HPDE6-E6E7 (cell line): Measurements from ENCODE around the gene NTHL1.

ENCODE experiments used
- DNase-seq: peaks from one replicate; pipeline ENCODE4 v3.0.0; 2011; ENCODE audit warnings: missing footprints; ENCODE audit errors: extremely low spot score

NTHL1 gene

DNA sequence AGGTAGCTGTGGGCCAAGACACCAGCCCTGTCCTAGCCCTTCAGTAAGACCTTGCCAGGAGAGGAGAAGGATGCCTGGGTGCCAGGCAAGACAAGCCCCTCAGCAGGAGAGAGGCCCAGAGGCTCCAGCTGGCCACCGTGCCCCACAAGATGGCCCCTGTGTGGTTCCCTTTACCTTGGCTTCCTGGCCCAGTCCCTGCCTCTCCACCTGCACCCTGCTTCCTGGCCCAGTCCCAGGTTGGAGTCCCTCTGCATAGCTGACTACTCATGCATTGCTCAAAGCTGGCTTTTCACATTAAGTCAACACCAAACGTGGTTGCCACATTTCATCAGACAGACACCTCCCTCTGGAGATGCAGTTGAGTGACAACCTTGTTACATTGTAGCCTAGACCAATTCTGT, 53.9 kb downstream of the NTHL1 start:
- peak; percentile 58 for DNase-seq

DNA sequence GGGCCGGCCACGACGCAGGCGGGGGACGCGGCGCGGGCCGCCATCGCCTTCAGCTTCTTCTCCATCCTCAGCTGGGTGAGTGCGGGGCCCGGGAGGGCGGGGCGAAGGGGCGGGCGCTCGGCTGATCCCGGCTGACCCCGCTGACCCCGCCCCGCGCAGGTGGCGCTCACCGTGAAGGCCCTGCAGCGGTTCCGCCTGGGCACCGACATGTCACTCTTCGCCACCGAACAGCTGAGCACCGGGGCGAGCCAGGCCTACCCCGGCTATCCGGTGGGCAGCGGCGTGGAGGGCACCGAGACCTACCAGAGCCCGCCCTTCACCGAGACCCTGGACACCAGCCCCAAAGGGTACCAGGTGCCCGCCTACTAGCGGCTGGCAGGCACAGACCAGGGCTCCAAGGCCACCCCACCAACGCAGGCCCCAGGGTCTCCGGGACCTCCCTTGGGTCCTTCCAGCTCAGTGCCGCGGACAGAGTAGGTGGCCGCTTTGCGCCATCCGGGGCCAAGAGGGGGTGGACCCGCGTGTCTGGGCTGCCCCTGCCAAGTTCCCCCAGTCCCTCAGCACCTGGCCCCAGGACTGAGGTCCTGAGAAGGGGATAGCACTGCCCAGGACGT, 54.8 kb downstream of the NTHL1 start:
- no peak for DNase-seq

DNA sequence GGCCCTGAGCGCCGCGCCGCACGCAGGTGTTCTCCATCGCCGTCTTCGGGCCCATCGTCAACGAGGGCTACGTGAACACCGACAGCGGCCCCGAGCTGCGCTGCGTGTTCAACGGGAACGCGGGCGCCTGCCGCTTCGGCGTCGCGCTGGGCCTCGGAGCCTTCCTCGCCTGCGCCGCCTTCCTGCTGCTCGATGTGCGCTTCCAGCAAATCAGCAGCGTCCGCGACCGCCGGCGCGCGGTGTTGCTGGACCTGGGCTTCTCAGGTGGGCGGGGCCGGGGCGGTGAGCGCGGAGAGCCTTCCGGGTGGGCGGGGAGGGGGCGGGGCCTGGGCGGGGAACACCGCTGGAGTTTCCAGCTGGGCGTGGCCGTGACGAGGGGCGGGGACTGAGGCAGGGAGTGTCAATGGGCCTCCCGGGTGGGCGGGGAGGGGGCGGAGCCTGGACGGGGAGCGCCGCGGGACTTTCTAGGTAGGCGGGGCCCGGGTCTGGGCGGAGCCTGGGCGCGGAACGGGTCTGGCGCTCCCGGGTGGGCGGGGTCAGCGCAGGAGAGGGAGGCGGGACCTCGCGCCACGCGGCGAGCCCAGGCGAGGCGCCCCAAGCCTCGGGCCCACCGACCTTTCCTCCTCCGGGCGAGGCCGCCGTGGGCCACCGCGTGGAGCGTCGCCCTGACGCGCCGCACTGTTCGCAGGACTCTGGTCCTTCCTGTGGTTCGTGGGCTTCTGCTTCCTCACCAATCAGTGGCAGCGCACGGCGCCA, 55.5 kb downstream of the NTHL1 start:
- DNase-seq: peak; percentile 68

DNA sequence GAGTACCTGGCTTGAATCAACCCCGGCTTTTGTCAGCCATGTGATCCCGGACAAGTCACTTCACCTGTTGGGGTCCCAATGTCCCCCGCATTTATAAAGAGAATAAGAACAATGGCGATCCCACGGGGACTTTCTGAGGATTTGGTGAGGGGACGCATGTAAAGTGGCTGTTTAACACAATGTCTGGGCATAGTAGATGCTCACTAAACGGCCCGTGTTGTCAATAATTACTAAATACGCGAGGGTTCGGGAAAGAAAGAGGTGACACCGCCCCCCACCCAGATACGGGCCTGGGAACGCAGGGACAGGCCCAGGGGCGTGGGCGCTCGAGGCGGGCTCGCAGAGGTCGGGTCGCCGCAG, 56.1 kb downstream of the NTHL1 start:
- DNase-seq: no peak

DNA sequence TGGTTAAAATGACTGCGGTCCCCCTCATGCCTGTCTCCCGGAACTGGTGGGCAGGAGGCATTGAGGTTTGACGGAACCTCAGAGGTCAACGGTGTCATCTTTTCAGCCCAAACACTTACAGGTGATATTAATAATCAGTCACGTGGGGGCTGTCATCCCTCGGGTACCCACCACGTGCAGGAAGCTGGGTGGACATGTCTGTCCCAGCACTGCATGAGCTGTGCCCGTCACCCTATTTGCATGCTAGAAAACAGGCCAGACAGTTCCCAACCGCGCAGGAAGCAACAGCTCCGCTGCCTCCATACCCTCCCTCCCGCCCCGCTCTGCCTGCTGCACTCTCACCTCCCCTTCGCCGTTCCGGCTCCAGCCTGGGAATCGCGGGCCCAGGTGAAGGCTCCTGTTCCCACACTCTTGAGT, 56.5 kb downstream of the NTHL1 start:
- DNase-seq: no peak

DNA sequence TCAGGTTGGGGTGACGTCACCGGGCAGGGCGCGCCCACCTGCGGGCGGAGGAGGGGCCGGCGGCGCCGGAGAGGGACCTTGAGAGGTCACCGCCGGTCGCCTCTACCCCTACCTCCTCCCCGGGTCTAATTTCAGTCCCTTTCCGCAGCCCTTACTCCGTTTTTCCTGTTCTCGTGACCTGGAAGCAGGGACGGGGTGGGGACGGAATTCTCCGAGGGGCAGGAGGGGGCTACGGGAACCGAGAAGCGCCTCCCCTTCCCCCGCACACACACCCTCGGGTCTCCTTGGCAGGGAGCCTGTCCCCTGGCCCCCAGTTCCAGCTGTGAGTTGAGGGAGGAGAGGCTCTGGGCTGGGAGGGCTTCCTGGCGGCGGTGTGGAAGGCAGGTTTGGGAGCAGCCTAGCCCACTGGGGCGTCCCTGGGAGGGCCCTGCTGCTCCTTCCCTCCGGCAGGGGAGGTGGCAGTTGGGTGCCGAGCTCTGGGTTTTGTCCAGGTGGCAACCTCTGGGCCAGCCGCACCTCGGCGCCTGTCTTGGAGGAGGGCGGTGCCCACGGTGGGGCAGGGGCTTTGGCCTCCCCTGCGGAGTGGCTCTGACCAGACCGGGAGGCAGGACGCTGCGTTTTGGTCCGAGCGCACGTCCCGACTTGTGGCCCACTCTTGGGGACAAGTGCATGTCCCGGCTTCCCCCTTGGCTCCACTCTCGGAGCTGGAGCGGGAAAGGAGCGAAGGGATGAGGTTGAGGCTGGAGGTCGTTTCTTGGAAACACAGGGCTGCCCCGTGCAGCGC, 57.1 kb downstream of the NTHL1 start:
- no peak for DNase-seq

DNA sequence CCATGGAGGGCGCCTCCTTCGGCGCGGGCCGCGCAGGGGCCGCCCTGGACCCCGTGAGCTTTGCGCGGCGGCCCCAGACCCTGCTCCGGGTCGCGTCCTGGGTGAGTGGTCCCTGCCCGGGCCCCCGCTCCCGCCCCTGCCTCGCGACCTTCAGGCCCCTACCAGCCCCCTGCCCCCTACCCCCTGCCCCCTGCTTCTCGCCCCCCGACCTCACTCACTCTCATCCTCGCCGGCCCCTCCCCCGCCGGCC, 57.6 kb downstream of the NTHL1 start:
- DNase-seq: no peak
